G401 (cell line): Measurements from ENCODE around the gene RPN2. TPM values are rescaled to one million over a fixed set of nuclear protein-coding genes. Genes with fewer than 3 reads are reported as not detected.

Experiments used
- DNase-seq: peaks from one replicate; pipeline ENCODE4 v3.0.0-alpha.2; 2015; ENCODE audit warnings: low spot score
- in situ Hi-C: cut with HindIII; loops from 2 replicates; pipeline ENCODE4 v1.10.0; 2016; ENCODE audit warnings: low sequenced_read_pairs, mixed read lengths
- total RNA-seq: library from RNA; depleted of rRNA; stranded (reverse); fragments of >200 nt; shearing (Covaris generic); gene quantifications from 2 replicates; pipeline ENCODE4 v1.2.3, GENCODE V29; 2014

The RPN2 gene
- total RNA-seq, 1 experiment from 2014 or later = 273 TPM

- DNase-seq = no peak
- in situ Hi-C loops = loop anchor here (25.0 kb wide), 1 partner anchor 255 kb away; the partner anchor contains the start of gene NNAT
These were observed 78.4 kb downstream of the RPN2 start for GRCh38 chr20:37257530-37257929.

- in situ Hi-C loops = loop anchor here (25.0 kb wide), 1 partner anchor 254 kb away; the partner anchor contains the start of gene NNAT
These were observed 78.9 kb downstream of the RPN2 start for GRCh38 chr20:37257988-37258387.

DNA sequence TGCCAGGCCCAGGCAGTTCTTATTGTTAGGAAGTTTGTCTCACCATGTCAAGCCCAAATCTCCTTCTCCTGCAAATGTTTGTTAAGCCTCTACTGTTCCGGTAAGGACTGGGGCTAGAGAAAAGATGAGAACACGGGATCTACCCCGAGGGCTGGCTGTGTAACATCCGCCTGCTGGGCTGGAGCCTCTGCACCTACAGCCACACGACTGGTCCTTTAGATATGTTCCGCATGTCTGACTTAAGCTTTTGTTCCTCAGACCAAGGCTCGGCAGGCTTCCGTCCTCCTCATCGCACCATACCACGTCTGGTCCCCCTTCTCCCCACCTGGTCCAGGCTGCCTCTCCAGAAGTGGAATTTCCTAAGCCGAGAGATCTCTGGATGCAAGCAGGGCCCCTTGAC, 79.9 kb downstream of the RPN2 start:
- in situ Hi-C loops = loop anchor here (25.0 kb wide), 1 partner anchor 253 kb away; the partner anchor contains the start of gene NNAT
- DNase-seq = no peak

More at GRCh38 chr20:37257988-37258387, 78.9 kb downstream of the RPN2 start:
- DNase-seq = no peak

DNA sequence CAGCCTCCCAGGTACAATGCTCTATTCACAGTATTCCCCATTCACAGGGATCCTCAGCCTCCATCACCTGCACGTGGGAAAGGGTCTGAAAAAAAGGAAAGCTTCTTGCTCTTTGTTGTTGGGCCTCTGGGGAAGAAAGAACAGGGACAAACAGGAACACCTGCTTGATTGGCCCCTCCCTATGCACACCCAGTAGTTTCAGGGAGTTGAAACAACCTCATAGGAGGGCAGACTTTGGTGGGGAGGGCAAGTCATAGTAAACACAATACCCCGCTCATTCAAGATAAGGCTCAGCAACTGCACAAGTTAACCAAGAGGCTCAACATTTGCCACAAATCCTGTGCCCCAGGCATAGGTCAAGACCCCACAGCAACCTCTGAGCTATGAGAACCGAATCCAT, 80.7 kb downstream of the RPN2 start:
- in situ Hi-C loops = loop anchor here (25.0 kb wide), 1 partner anchor 252 kb away; the partner anchor contains the start of gene NNAT
- DNase-seq = no peak

DNA sequence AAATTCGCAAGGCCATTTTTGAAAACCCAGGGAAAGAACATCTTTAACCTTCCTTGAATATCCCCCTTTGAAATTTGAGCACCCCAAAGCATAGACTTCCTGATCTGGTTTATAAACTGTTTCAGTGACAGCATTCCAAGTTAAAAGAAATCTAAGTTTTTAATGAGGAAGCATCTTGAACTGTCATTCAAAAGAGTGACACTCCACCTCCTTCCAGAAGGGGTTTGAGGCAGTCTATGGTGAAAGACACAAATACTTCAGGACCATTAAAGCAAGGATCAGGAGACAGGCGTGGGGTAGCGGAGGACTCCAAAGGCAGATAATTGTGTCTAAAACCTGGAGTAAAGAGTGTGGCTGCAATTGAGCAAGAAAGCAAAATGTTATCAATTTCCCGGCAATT, 81.8 kb downstream of the RPN2 start:
- in situ Hi-C loops = loop anchor here (25.0 kb wide), 1 partner anchor 251 kb away; the partner anchor contains the start of gene NNAT
- no peak for DNase-seq

DNA sequence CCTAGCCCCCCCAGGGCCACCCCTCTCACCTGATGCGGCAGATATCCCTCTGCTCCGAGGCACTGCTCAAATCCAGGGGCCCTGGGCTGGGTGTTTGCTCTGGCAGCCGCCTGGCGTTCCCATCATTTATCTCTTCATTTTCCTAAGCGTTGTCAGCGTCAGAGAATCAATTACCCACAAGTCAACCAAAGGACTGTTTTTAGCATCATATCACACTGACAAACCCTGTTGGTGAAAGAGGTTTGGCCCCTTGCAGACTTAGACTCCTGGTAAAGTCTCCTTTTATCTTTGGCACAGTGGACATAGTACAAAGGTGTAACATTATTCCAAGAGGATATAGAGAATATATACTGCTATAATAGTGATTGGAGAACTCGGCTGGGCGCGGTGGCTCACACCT, 82.6 kb downstream of the RPN2 start, which contains the start of gene GHRH:
TSS of gene GHRH (minus strand) at position 101 of the 400 bp plus-strand sequence. CDS start 4,925 bp downstream, outside the sequence.
- in situ Hi-C loops = loop anchor here (25.0 kb wide), 1 partner anchor 251 kb away; the partner anchor contains the start of gene NNAT
- DNase-seq = no peak

- in situ Hi-C loops = loop anchor here (25.0 kb wide), 1 partner anchor 250 kb away; the partner anchor contains the start of gene NNAT
- no peak for DNase-seq
These were observed 83.4 kb downstream of the RPN2 start for GRCh38 chr20:37262505-37262904.

GRCh38 chr20:37263686-37264085, 84.6 kb downstream of the RPN2 start:
- in situ Hi-C loops = loop anchor here (25.0 kb wide), 1 partner anchor 249 kb away; the partner anchor contains the start of gene NNAT

GRCh38 chr20:37265152-37265551, 86.0 kb downstream of the RPN2 start:
- no peak for DNase-seq
- in situ Hi-C loops = loop anchor here (25.0 kb wide), 1 partner anchor 247 kb away; the partner anchor contains the start of gene NNAT

More at GRCh38 chr20:37263686-37264085, 84.6 kb downstream of the RPN2 start:
- DNase-seq = no peak

- DNase-seq = no peak
- in situ Hi-C loops = loop anchor here (25.0 kb wide), 1 partner anchor 245 kb away; the partner anchor contains the start of gene NNAT
These were observed 88.0 kb downstream of the RPN2 start for GRCh38 chr20:37266940-37267666.

DNA sequence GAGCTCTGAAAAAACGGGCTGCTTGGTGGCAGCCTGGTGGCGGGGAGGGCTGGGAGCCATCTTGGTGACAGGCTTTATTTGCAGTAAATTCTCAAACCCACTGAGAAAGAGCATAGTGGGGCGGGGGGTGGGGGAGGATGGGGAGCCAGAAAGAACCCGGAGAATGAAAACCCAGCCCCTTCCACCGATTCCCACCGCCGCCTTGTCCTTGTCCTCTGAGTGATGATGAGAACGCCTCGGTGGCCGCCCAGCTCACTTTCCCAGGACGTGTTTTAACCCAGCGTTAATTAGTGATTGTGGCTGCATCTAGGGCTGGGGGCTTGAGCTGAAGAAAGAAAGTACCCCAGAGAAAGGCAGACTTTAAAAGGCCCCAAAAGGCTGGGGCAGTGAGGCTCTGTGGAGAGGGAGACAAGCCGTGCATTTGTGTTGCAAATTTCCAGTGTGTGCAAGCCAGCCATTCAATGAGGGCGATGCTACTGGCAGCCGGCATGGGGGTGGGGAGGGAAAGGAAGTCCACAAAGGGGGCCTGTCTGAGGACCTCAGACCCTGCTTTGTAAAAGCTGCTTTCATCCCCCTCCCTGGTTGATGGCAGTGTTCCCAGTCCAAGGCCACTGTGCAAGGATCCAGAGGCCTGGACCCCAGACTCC, 88.7 kb downstream of the RPN2 start:
- in situ Hi-C loops = loop anchor here (25.0 kb wide), 1 partner anchor 245 kb away; the partner anchor contains the start of gene NNAT
- no peak for DNase-seq

DNA sequence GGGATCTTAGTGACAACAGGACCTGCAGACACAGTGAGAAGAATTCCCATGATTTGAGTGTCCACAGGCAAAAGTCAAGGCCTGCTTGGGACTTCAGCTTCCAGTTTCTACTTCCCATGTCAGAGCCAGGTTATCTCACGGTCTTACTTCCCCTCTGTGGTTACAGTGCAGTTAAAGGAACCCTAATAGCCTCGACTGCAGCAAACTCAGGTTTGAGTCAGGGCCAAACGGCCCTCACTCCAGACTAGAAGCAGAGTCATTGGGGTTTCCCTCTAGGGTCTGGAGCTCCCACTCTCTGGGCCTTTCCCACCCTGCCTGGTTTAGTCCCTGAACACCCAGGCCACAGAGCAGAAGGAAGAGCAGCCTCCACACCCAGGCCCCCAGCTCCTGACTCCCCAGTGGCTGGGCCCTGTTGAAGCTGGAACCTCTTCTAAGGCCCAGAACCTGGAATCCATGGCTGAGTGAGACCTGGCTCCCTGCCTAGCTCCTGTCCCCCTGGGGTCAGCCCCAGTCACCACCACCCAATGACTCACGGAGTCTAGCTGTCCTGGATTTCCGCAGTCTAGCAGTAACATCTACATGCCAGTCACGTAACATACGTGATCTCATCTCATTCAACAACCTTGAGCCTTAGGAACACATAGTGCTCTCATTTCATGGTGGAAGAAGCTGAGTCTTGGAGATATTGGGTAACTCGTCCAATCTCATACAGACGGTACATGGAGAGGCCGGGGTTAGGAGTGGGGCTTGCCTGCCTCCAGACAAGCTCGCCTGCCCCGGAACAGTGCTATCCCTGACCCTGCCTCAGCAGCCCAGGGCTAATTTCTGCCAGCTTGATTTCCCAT, 91.7 kb downstream of the RPN2 start:
- in situ Hi-C loops = loop anchor here (25.0 kb wide), 1 partner anchor 242 kb away; the partner anchor contains the start of gene NNAT
- DNase-seq = no peak

DNA sequence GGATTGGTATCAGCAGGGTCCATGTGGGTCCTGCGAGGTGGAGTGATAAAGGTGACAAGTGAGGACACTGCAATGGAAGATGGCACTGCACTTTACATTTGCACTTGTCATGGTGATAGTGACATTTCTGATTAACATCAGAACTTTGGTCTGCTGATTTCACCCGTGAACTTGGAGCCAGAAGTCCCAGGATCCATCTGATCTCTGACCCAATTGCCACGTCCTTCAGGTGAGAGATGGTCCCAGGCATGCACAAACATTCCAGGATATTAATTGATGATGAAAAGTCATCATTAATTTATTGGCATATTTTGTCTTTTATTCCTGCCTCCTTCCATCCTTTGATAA, 92.3 kb downstream of the RPN2 start:
- no peak for DNase-seq
- in situ Hi-C loops = loop anchor here (25.0 kb wide), 1 partner anchor 241 kb away; the partner anchor contains the start of gene NNAT

DNA sequence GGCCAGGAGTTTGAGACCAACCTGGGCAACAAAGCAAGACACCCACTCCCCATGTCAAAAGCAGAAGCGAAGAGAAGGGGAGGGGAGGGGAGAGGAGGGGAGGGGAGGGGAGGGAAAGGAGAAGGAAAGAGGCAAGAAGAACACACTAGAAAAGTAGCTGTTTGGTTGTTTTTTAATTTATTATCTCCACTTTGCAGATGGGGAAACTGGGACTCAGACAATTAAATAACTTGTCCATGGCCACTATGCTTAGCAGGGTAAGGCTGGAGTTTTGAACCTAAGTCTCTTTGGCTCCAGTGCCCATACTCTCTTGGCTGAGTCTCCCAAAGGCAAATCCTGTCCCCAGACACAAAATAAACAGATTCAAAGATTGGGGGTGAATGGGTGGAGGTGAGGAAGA, 94.9 kb downstream of the RPN2 start:
- in situ Hi-C loops = loop anchor here (25.0 kb wide), 1 partner anchor 238 kb away; the partner anchor contains the start of gene NNAT
- DNase-seq = no peak

- in situ Hi-C loops = loop anchor here (25.0 kb wide), 1 partner anchor 237 kb away; the partner anchor contains the start of gene NNAT
- DNase-seq = no peak
These were observed 95.9 kb downstream of the RPN2 start for GRCh38 chr20:37274851-37275524.

DNA sequence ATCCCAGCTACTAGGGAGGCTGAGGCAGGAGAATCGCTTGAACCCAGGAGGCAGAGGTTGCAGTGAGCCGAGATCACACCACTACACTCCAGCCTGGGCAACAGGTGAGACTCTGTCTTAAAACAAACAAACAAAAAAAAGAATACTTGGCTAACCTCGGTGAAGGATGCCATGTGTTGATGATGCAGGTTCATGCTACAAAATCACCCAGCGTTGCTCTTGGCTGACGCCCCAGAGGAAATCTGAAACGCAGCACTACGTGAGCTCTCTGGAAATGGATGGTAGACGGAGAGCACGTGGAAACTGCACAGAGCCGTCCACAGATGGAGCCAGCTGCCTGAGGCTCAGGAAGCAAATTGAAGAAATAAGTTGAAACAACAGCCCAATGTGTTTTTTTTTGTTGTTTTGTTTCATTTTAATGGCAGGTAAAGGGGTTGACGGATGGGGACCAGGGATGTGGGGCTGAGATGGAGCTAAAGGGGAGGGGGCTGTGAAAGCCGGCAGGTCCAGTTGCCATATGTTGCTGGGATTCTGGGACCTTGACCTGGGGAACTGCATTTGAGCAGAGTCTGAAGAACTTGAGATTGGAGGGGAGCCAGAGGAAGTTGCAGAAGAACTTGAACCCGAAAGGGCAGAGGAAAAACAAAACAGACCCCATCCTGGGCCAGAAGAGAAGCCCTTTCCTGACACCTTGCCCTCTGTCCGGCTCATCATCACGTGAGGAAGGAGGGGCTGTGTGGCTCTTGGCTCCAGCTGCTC, 97.5 kb downstream of the RPN2 start:
- no peak for DNase-seq
- in situ Hi-C loops = no loop called here

DNA sequence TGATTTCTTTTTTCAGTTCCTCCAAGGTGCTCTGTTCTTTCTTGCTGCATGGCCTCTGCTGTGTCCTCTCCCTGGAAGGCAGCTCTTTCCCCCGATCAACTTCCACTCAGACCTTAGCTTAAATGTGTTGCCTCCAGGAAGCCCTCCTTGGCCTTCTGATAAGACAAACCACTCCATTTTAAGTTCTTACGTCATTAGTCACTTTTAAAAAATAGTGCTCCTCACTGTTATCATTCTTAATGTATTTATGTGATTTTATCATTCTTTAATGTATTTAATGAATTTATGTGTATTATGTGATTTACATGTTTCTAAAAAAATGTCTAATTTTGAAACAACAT, 98.1 kb downstream of the RPN2 start:
- DNase-seq = no peak
- in situ Hi-C loops = no loop called here
